Fibroblast of skin of back (primary cell): ENCODE measurements around the gene PIEZO2. TPM values are rescaled to one million over a fixed set of nuclear protein-coding genes. Genes with fewer than 3 reads are reported as not detected.
A peak's percentile ranks its signal among the peaks of the same experiment; 100 is the strongest.
"Not testable (repeated sequence)": the region's sequence is repeated elsewhere in the genome, so short reads cannot be mapped to it uniquely, and the experiment has no call there.

Experiments used
- DNase-seq: peaks from one replicate; pipeline ENCODE4 v3.0.0-alpha.2; 2013
- polyA plus RNA-seq, 2 experiments: library from polyadenylated mRNA; unstranded; fragments of 120-200 nt; gene quantifications; one replicate each; pipeline ENCODE4 v1.2.1, GENCODE V29; 2013; ENCODE audit not compliant: insufficient read length in 2 of 2

Gene PIEZO2
- polyA plus RNA-seq (2013, experiment 1 of 2; ENCODE audit: insufficient read length): 6.3 TPM
- 7.0 TPM for polyA plus RNA-seq (2013, experiment 2 of 2; ENCODE audit: insufficient read length)

DNA sequence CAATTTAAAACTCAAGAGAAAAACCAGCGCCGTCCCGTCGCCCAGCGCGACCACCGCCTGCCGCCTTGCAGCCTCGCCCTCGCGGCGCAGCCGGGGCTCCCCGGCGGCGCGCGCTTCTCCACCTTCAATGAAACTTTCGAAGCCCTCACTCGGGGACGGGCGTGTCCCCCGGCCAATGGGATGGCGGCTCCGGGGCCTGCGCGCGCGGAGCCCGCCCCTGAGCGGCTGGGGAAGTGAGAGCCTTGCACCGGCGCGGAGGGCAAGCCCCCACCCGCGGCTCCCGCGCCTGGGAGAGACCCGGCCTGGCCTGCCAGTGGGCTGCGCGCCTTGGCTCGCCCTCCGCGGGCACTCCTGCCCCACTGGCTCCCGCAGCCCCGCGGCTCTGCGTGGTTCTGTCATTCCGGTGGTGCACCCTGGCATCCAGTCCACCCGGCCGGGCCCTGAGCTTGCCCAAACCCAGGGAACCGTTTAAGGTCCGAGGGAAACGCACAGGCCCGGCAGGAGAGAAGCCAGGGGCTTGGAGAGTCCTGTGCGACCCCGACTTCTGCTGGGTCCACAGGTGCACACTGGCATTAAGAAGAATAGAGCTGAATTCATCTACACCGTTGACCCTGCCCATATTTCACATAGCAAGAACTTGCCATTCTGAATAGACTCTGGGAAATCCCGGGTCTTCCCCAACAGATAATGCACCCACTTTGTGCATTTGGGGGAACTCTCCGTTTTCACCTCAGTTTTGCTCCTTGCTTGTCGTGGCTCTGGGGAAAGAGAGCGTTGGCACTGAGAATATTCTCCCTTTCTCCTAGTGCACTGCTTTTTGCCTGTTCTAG, at the start of gene PIEZO2:
Gene PIEZO2 (minus strand): TSS at position 129 of the 830 bp plus-strand sequence. CDS start 981 bp downstream, outside the sequence.
- peak; percentile 83 for DNase-seq

DNA sequence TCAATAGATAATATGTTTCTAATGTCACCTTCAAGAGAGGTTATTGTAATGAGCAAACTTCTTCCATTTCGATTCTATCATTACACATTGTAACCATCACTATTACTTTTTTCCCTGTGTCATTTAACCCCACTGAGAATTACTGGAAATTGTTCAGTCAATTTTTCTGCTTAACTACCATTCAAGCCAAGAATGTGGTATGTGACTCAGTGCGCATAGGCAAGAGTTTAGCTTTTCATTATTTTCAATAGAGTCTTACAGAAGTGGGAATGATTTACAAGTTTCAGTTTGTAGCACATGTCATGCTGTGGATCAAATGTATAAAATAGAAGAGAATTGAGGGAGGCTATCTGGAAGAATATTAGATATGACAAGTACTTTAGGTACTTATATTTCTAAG, 34.3 kb upstream of the PIEZO2 start:
- DNase-seq: peak; percentile 24

DNA sequence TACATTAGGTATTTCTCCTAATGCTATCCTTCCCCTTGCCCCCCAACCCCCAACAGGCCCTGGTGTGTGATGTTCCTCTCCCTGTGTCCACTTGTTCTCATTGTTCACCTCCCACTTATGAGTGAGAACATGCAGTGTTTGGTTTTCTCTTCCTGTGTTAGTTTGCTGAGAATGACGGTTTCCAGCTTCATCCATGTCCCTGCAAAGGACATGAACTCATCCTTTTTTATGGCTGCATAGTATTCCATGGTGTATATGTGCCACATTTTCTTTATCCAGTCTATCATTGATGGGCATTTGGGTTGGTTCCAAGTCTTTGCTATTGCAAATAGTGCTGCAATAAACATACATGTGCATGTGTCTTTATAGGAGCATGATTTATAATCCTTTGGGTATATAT, 32.3 kb upstream of the PIEZO2 start:
- DNase-seq: not testable (repeated sequence)

DNA sequence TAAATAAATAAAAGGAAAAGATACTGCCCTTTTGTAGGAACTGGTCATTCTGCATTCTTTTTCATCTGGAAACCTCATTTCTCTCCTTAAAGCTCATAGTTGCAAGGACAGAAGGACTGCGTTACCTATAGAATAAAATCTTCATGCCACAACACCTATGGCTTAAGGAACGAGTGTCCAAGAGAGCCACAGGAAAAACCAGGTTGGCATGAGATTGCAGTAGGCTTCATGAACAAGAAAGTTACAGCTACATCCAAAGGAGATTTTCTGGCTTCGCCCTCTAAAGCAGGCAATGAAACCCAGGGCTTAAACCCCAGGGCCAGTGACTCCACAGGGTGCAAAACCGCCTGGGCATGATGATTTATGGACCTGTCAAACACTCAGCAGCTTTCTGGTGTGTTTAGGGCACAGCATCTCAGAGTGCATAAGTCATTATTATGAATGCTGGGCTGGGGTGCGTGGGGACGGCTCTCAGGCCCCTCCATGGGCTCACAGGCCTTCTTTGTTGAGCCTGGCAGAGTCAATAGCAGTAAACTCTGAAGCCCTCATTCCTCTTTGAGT, 30.7 kb upstream of the PIEZO2 start:
- peak; percentile 30 for DNase-seq

GRCh38 chr18:11178951-11179549, 29.7 kb upstream of the PIEZO2 start:
- no peak for DNase-seq

- DNase-seq: no peak
Observed at GRCh38 chr18:11177382-11177781, 28.0 kb upstream of the PIEZO2 start.

- peak; percentile 92 for DNase-seq
Observed at GRCh38 chr18:11176481-11176881, 27.1 kb upstream of the PIEZO2 start.

GRCh38 chr18:11175266-11175979, 26.1 kb upstream of the PIEZO2 start:
- DNase-seq: peak; percentile 92

- not testable (repeated sequence) for DNase-seq
Observed at GRCh38 chr18:11174179-11174578, 24.8 kb upstream of the PIEZO2 start.

- peak; percentile 57 for DNase-seq
Observed at GRCh38 chr18:11167778-11168177, 18.4 kb upstream of the PIEZO2 start.

DNA sequence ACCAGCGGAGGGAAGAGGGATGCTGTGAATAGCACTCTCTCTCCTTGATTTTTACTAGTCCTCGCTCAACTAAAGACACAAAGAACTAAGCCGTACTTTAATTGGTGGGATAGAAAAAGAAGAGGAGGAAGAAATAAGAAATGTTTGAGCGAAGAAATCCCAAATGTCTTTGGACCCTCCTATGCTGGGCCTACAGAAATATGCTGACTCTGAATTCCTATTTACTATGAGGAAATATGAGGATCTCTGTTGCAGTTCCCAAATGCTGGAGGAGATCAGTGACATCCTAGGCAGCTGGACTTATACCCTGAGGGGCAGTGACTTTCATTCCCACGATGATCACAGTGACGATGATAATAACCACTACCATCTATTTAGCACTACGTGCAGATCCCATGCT, 16.6 kb upstream of the PIEZO2 start:
- DNase-seq: no peak

DNA sequence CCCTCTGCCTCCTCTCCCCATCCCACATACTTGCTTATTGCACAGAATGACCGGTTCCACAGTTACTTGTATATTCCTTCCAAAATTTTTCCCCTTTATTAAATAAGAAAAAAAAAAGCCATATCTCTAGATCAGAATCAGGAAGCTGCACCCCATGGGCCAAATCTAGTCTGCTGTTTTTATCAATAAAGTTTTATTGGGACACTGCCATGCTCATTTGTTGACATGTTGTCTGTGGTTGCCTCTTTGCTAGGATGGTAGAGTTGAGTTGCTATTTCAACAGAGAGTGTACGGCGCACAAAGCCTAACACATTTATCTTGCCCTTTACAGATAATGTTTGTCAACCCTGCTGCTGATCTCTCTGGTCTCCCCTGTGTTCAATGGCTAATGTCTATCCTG, 15.8 kb upstream of the PIEZO2 start:
- no peak for DNase-seq

GRCh38 chr18:11163665-11164064, 14.3 kb upstream of the PIEZO2 start:
- no peak for DNase-seq

DNA sequence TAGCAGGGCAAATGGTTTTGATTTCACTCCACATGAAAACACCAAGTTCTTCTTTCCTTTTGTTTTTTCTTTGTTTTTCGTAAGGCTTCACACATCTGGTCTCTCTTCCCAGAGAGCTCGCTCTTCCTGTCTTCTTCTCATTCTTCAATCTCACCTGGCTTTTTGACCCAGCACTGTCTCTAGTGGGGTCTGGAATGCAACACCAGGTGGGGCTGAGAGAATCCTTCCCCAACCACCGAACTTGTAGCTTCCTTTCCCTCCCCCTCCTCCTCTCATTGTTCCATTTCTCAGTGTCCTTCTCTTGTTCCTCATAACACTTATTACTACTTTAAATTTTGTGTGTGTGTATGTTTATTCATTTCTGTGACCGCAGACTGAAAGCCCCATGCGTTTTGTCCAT, 13.5 kb upstream of the PIEZO2 start:
- DNase-seq: no peak

DNA sequence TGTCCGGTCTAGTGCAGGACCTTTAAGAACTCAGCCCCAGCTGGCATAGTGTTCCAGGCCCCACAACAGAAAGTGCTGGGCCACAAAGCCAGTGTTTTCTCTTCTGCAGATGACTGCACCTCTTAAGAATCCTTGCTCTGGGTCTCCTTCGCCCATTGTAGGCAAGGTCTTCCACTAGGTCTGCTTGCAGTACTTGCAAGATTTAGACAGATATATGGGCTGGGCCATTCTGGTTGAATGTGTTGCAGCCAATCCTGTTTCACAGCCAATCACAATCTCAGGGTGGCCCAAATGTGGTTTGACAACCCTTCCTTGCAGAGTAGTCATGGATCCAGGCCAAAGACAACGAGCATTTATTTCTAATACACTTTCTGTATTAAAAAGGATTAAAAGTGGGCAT, 13.1 kb upstream of the PIEZO2 start:
- peak; percentile 50 for DNase-seq

GRCh38 chr18:11160313-11160712, 10.9 kb upstream of the PIEZO2 start:
- no peak for DNase-seq

GRCh38 chr18:11159844-11160243, 10.5 kb upstream of the PIEZO2 start:
- no peak for DNase-seq

DNA sequence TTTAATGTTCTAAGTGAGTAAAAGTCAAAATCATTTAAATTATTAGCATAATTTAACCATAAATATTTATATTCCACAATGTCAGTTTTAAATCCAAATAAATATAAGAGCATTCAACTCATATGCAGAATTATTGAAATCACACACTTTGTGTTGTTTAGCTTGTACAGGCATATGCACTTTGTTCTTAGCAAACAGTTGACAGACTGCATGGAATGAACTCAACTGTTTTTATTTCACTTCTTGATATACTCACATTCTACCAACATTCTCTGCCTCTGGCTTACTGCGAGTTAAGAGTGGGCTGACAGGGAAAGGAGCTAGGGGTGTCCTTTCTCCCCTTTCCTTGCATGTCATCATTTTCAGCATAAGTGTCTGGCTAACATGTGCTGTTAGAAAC, 7.6 kb upstream of the PIEZO2 start:
- no peak for DNase-seq

DNA sequence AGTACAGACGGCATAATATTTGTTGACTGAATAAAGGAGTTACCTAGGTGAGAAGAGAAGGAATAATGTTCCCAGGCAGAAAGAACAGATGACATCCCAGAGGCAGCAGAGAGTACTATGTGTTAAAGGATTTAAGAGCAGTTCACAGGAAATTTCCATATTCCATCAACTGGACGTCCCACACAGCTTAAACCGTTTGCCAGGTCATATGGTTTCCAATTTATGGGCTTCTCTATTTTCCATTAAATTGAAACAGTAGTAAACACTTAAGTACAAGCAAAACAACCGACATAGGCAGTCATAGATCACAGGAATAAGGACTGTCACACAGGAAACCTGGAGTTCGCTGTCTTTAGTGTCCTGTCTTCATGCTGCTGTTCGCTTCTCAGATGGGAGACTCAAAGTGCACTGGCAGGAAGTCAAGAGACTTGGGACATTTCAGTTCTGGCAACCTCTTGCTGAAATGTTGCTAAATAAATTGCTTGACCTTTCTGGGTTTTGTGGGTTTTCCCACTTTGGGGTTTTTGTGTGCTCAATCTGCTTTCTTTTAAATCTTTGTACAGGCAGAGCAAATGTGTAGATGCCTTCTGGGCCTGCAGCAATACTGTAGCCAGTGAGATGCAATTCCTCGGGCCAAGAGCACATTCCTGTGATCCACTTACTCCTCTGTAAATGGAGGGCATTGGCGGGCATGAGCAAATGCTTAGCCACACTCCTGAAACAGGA, 5.8 kb upstream of the PIEZO2 start:
- no peak for DNase-seq

GRCh38 chr18:11154368-11154989, 5.1 kb upstream of the PIEZO2 start:
- peak; percentile 67 for DNase-seq

DNA sequence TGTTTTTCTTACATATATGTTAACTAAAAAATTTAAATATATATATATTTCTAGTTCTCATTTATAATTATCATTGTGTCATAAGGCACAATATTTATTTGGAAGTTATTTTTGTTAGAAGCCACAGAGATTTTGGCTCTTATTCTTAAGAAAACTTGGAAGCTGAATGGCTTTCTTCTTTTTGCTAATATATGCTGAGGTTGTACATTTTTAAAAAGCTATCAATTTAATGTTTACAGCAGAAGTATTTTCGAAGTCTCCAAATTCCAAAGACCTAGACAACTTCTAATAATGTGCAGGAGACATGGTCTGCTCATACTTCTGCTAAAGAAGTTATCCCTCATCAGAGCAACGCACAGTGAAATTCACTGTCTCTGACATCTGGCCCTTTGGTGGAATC, 3.7 kb upstream of the PIEZO2 start:
- no peak for DNase-seq

DNA sequence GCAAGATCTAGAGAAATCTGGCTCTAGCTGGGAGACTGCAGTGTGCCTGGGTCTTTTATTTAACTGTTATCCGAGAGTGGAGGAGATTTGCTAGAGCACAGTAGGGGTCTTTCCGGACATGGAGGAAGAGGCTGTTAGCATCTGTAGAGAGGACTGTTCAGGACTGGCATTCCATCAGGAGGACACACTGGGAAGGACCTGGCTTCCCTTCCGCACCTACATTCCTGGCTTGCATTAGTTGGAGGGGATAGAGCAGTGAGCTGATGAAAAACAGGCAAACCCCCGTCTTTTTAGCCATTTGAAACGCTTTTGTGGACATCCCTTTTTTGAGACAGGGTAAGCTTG, 874 bp upstream of the PIEZO2 start:
- DNase-seq: no peak
